Measurements from ENCODE around the gene ZNF212. TPM values are rescaled to one million over a fixed set of nuclear protein-coding genes. Genes with fewer than 3 reads are reported as not detected.

ZNF212 gene
- total and polyA plus RNA-seq, 12 donors = 3.6 to 5.9 (median 4.8) TPM

GRCh38 chr7:149207324-149208035 is 32.0 kb upstream of the ZNF212 start:
- H3K9me3 ChIP-seq = no peaks in the 10 kb centered on the region
- DNase-seq = no peak
- peaks cover 0 to 100% (median 58%) of the 10 kb centered on the region in 9 donors for H3K36me3 ChIP-seq
- intact Hi-C loops (cut with DNase I) = no loop called here
- H3K27me3 ChIP-seq = no peaks in the 10 kb centered on the region
- no peak overlapping the region for H3K4me3 ChIP-seq
- H3K27ac ChIP-seq = no peak overlapping the region
- 89% methylated on average over 33 to 35 of the region's 35 CpGs for WGBS, 2 donors
- TF ChIP-seq CTCF (IDR thresholded peaks at IDR 0.05) = no peak
- peaks cover 0 to 12% (median 7%) of the 10 kb centered on the region in 9 donors for H3K4me1 ChIP-seq
- no peak for ATAC-seq

- H3K27ac ChIP-seq = no peak overlapping the region
- ATAC-seq (no peak), DNase-seq (no peak)
- 69 to 70% methylated on average over 7 of the region's 7 CpGs for WGBS, 2 donors
- H3K4me1 ChIP-seq = peaks cover 0 to 7% (median 0%) of the 10 kb centered on the region in 9 donors
- H3K36me3 ChIP-seq = peaks cover 0 to 100% (median 73%) of the 10 kb centered on the region in 9 donors
- H3K27me3 ChIP-seq = no peaks in the 10 kb centered on the region
- intact Hi-C loops (cut with DNase I) = no loop called here
- TF ChIP-seq CTCF (IDR thresholded peaks at IDR 0.05) = peak in 7 of 9 donors; percentile 33 to 58 (median 38)
- H3K4me3 ChIP-seq = no peak overlapping the region
- no peaks in the 10 kb centered on the region for H3K9me3 ChIP-seq
Observed at GRCh38 chr7:149209518-149210269, 29.8 kb upstream of the ZNF212 start.

GRCh38 chr7:149210551-149210950 is 28.9 kb upstream of the ZNF212 start:
- Histone ChIP-seq H3K4me3 (no peak overlapping the region), H3K36me3 (peaks cover 0 to 100% (median 81%) of the 10 kb centered on the region in 9 donors), H3K27me3 (no peaks in the 10 kb centered on the region), H3K27ac (no peak overlapping the region), H3K4me1 (peaks cover 0 to 7% (median 0%) of the 10 kb centered on the region in 9 donors), H3K9me3 (no peaks in the 10 kb centered on the region)
- DNase-seq (no peak), ATAC-seq (peak in 2 of 8 donors; percentile 55 to 79)
- TF ChIP-seq CTCF (IDR thresholded peaks at IDR 0.05) = no peak
- 75 to 80% methylated on average over 11 of the region's 11 CpGs for WGBS, 2 donors
- intact Hi-C loops (cut with DNase I) = no loop called here

- H3K4me3 ChIP-seq = no peak overlapping the region
- no peak for TF ChIP-seq CTCF (IDR thresholded peaks at IDR 0.05)
- WGBS, 2 donors = 69 to 71% methylated on average over 7 of the region's 7 CpGs
- no peaks in the 10 kb centered on the region for H3K27me3 ChIP-seq
- H3K36me3 ChIP-seq = peaks cover 0 to 100% (median 78%) of the 10 kb centered on the region in 9 donors
- peak in 4 of 8 donors; percentile 18 to 80 (median 59) for ATAC-seq
- DNase-seq = no peak
- no peak overlapping the region for H3K27ac ChIP-seq
- peaks cover 0 to 5% (median 0%) of the 10 kb centered on the region in 9 donors for H3K4me1 ChIP-seq
- intact Hi-C loops (cut with DNase I) = no loop called here
- H3K9me3 ChIP-seq = no peaks in the 10 kb centered on the region
Observed at GRCh38 chr7:149214020-149214720, 25.3 kb upstream of the ZNF212 start.

Measured in heart right ventricle (tissue), 16 donors.